Measurements from ENCODE around the gene PACSIN3.
"Not testable (repeated sequence)": the region's sequence is repeated elsewhere in the genome, so short reads cannot be mapped to it uniquely, and the experiment has no call there.

PACSIN3 gene

DNA sequence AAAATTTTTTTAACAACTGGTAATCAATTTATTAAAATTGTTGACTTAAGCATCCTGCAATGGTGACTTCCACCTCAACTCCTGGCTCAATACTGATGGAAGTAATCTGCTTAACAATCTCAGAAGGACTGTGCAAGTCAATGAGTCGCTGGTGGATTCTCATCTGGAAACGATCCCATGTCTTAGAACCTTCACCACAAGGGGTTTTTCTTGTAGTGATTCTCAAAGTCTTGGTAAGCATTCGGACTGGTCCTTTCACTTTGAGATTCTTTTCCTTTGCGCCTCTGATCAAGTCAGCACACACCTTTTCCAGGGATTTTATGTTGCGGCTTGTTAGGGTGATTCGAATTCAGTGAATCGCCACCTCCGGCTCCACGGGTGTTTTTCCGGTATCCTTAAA, 4.9 kb upstream of the PACSIN3 start:
- not testable (repeated sequence) for DNase-seq

DNA sequence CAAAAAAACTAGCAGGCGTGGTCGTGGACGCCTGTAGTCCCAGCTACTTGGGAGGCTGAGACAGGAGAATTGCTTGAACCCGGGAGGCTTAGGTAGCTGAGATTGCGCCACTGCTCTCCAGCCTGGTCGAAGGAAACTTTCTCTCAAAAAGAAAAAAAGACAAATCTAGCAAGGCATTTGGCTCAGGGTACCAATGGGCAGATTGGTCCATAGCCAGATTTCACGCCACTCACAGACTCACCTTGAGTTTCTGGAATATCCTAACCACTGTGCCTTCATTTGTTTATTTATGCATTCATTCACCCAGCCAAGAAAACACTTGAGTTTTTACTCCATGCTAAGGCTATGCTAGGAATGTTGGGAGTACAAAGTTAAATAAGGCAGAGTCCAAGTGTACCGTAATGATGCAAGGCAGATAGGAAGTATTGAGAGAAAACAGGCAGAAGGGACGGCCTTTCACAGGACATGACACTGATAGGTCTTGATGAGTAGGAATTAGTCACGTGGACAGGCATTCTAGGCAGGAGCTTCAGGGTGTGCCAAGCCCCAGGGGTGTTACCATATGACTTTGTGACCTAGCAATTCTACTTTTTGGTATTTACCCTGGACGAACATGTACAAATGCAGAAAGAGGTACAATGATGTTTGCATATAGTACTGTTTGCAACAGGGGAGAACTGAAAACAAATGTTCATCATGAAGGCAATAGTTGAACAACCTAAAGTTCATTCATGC, 3.0 kb upstream of the PACSIN3 start:
- no peak for DNase-seq

DNA sequence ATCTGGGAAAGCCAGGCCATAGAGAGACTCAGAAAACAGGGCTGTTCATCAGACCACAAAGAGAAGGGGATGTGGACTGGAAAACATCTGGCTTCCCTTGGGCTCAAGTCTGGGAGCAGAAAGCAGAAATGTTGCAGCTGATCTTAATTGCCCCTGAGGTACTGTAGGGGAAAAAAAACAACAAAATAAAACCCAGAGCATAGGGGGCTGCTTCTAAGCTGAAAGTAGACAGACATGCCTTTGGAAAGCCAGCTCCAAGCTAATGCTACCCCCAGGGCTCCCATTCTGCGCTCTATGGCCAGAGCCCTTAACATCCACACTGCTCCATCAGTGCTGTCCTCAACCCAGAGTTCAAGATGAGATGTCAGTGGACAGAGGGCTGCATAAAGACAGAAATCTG, 2.0 kb upstream of the PACSIN3 start:
- no peak for DNase-seq

DNA sequence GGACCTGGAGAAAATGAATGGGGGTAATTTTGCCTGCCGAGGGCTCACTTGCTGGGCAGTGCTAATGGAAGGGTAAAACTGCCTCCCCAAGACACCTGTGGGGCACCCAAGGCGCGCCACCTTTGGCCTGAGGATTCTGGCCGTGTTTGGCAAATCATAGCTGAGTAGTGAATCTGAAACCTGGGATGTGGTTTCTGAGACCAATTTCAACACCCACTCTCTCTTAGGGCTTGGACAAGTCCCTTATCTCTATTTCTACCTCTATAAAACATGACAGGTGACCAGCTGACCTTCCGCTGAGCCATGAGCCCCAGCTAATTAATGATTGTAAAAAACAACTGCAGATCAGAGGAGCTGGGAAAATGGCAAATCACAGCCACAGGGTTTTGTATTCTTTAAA, 1.5 kb upstream of the PACSIN3 start:
- DNase-seq = no peak

DNA sequence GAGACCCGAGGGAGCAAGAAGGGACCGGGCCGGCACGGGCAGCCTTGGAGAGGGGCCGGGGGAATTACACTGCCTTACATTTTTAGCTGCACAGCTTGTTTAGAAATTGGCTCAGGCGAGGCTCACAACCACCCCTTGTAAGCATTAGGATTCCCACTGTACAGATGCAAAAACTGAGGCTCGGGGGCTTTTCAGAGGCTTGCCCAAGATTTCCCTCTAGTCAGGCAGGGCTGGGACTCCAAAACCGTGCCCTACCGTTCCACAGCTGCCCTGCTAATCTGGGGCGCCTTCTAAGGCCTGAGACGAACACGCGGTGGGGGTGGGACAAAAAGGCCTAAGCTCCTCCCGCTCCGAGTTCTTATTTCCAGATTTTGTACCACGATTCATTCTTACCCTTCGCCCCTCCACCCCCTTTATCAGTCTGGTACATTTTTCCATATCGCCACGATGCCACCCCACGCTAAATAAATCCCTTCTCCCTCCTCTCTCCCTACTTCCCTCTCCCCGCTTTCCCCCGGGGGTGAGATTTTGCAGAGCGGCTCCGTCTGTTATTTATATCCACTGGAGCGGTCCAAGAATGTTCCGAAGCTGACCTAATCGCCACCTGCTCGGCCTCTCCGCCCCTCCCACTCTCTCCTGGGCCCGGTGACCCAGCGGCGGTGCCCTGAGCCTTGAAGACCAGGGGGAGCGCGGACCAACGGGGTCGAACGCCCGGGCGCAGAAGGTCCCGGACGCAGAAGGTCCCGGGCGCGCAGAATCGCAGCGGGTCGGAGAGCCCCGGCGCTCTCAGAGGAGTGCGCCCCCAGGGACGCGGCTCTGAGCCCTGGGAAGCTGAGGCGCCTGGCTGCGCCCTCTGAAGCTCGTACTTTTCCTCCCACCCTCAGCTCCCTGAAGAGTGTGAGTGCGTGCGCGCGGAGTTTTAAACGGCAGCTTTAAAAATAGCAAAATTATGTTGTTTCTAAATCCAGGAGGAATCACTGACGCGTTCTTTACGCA, 764 bp upstream of the PACSIN3 start:
- DNase-seq = peak; percentile 56 to 57

DNA sequence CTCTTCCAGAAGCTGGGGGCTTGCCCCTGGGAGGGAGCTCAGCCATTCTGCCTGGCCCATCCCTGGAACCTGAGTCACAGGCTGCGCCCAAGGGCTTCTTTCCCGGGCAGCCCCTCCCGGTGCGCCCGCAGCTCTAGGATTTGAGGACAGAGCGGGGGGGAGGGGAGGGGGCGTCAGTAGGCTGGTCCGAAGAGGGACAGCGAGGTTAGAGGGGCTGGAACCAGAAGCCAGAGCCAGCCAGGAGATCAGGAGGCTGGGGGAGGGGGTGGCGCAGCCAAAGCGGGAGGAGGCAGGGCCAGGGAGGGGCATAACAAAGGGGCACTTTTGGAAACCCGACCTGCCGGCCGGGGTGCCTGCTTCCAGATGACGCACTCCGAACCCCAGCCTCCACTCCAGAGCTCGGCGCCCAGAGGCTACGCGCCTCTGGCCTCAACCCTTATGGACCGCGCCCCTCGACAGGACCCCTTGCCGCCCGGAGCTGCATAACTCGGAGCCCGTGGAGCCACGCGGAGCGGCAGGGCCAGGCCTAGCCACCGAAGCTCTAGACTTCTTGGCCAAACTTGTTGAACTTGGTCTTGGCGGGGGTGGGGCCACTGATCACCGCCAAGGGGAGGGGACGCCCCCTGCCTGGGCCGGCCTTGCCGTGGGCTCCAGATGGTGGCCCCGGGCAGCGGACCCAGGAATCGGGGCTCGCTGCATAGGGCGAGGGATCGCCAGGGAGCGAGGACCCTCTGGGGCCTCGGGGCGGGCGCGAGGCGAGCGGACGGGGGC, 744 bp downstream of the PACSIN3 start:
- DNase-seq = no peak

DNA sequence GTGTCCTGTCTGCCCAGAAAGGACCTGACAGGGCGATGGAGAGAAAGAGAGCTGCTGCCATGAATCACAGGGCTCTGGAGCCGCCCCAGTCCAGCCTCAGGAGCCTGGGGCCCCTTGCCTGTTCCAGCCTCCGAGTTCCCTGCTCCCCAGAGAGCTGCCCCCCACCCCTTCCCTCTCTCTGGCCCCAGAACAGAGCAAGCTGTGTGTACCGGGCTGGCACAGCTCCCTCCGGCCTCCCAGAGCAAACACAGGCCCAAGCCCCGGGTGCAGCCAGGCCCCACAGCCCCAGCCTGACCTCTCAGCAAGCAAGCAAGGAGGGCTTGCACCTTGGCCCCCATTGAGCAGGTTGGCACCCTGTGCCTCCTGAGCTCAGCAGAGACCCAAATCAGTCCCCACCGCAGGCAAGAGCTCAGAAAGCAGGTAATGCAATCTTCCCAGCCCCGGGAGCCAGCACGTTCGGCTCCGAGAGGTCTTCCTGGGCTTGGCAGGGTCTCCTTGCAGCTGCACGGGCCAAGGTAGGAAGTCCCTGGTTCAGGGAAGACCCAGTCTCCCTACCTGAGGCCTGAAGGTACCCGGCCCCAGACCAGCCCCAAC, 1.4 kb downstream of the PACSIN3 start:
- DNase-seq = no peak

DNA sequence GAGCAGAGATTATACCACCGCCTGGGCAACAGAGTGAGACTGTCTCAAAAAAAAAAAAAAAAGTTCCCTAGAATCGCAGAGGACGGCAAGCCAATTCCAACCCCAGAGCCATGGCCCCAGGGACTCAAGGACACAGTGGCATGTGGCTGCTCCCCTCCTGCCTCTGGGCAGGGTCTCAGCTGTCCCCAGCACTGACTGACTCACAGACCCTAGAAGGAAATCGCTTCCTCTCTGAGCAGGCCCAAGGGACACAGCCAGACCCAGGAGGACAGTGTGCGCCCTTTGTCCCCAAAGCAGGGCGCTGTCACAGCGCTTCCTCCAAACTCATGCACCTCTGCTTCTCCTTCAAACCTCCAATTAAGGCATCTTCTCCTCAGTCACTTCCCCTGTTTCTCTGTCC, 2.3 kb downstream of the PACSIN3 start:
- no peak for DNase-seq

DNA sequence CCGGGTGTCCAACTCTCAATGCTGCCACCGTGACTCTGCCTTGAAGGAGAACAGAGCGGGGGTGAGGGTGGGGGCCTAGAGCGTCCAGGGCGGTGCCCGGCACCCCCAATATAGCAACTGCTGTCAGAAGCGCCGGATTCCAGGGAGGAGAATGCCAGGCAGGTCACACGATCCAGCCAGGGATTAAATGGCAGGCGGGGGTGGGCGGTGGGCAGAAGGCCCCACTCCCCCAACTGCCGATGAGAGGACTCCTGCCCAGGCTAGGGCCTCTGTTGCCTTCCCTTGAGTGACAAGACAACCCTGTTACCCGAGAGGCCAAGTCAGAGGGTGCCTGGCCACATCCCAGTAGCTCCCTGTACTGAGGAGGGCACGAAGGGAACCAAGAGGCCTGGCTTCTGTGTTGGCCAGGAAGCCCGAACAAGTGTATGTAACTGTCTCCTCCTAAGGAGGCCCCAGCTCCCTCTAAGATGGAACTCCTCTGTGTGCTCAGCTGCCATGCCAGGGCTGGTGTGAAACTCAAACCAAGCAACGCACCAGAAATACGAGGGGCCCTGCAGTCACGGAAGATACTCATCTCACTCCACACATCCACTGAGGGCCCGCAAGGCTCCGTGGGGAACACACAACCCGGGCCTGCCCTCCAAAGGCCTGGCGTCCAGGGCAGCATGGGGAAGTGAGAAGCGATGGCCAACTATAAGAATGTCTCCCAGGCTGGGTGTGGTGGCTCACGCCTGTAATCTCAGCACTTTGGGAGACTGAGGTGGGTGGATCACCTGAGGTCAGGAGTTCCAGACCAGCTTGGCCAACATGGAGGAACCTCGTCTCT, 3.0 kb downstream of the PACSIN3 start:
- no peak for DNase-seq

DNA sequence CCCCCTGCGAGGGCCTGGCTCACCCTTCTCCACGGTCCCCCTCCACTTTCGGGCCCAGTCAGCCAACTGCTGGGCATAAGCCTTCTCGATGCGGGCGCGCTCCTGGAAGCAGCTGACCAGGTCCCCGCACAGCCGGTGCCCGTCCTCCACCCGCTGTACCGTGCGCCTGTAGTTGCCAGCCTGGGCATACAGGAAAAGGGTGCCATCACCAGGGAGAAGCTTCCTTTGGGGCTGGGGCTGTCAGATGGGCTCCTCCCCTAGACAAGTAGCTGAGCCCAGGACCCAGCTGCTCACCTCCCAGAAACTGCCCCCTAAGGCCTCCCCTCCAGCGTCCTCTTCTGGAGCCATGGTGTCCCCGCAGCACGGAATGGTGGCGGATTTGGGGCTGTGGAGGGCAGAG, 3.9 kb downstream of the PACSIN3 start:
- DNase-seq = no peak

DNA sequence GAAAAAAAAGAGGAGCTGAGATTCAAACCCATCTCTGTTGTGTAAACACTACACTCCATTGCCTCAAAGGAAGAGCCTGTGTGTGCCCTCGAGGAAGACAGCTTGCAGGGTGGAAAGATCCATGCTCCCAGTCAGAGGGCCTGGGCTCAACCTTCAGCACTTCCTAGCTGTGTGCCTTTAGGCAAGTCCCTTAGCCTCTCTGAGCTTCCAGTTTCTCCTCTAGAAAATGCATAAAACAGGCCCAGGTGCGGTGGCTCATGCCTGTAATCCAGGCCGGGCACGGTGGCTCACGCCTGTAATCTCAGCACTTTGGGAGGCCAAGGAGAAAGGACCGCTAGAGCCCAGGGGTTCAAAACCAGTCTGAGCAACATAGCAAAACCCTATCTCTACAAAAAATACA, 5.0 kb downstream of the PACSIN3 start:
- no peak for DNase-seq

DNA sequence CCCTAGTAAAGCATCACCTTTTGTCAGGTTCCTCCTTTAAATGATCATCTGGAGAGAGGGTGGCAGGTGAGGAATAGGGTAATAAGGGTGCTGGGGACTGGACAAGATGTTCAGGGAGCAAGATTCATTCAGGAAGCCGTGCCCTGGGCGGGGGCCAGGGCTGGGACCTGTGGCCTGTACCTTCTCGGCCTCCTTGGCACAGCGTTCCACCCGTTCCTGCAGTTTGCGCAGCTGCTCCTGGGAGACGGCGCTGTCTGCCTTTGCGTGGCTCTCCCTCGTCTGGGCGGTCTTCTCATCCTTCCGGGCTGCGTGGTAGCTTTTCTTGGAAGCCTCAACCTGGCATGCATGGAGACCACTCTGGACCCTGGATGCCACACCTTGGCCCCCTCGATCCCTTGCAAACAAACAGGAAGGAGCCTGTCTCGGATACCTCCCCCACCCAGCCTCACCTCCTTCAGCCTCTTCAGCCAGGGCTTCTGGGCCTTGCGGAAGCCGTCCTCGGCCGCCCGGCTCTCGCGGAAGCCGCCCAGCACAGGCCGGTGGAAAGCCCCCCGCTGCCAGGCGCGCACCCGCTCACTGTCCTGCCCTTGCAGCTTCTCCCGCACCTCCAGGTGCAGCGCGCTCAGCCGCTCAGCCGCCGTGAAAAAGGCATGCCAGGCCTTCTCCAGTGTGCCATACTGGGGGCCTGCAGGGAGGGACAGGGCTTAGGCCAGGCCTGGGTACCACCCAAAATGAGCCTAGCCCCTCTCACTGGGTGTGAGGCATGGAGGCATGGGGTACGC, 6.0 kb downstream of the PACSIN3 start:
- DNase-seq = no peak

DNA sequence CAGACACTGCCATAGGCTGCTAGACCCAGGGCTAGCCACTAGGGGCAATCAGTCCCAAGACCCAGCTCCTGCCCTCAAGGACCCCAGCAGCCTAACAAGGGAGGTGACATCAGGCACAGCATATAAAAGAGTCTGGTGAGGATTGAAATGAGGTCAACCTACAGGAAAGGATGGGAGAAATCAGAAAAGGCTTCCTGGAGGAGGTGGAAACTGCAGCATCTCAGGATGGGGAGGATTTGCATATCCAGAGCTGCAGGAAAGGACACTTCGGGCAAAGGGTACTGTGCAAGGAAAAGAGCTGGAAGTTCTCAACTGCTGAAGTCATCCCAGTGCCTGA, 6.6 kb downstream of the PACSIN3 start:
- peak; percentile 28 to 37 for DNase-seq

DNA sequence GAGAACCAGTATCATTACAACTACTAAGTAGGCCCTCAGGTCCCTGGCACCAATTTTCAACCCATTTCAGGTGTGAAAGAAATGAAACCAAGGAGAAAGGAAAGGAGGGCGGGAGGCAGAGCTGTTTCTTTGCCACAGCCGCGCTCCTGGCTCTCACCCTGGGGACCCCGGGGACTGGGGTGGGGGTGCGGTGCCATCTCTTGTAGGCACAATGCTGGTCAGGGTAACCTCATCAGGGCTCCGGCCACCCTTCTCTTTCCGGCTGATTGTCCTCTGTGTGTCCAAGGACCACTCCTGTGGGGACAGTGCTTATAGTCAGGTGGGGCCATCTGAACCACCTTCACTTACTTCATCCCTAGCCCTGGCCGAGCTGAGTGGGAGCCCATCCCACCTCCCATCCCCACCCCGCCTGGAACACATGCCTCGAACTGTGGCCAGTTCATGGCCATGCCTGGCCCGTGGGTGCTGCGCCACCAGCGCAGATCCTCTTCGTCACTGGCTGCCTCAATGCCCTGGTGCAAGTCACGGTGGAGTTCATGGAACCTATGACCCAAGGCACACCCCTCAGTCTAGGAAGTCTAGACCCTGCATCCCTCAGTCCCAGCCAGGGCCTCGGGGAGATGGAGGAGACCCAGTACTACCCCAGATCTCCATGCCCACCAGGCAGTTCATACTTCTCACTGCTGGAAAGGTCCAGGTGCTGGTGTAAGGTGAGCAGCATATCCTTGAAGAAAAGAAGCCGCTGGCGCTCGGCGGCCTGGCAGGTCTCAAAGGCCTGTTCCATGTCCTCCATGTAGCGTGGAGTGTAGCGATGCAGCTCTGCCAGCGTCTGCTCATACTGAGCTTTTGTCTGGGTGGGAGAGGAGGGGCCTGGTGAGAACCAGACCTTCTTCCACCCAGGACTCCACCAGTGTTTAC, 7.2 kb downstream of the PACSIN3 start:
- DNase-seq = no peak

DNA sequence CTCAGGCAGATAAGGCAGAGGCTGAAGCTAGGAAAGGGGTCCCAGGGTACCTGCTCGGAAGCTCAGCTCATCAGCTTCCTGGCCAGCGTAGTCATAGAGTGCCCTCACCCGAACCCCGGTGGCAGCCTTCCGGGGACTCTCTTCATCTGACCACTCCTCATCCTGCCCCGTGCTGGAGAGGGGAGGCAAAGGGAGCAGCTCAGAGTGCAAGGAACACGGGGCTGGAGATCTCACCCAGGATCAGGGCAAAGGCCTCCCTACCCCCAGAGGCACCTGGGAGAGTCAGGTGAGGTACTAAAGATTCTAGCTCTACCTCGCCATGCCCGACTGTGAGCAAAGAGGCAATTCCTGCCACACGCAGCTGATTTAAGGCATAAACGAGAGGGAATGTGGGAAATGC, 7.9 kb downstream of the PACSIN3 start:
- DNase-seq = no peak

DNA sequence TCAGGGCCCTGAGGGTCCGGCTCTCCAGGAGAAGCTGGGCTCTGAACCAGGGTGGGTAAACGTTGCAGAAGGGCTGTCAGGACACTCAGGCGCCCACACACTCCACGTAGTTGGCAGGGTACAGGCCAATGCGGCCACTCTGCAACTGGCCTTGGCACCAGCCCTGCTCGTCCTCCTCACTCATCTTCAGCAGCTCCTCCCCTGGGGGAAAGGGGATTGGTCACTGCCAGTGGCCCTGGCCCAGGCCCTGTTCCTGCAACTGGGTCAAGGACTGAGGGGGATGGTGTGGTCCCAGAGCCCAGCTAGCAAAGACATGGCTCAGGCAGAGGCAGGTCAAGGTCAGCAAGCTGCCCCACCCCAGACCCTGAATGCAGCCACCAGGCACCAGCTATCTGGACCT, 8.4 kb downstream of the PACSIN3 start:
- DNase-seq = no peak

DNA sequence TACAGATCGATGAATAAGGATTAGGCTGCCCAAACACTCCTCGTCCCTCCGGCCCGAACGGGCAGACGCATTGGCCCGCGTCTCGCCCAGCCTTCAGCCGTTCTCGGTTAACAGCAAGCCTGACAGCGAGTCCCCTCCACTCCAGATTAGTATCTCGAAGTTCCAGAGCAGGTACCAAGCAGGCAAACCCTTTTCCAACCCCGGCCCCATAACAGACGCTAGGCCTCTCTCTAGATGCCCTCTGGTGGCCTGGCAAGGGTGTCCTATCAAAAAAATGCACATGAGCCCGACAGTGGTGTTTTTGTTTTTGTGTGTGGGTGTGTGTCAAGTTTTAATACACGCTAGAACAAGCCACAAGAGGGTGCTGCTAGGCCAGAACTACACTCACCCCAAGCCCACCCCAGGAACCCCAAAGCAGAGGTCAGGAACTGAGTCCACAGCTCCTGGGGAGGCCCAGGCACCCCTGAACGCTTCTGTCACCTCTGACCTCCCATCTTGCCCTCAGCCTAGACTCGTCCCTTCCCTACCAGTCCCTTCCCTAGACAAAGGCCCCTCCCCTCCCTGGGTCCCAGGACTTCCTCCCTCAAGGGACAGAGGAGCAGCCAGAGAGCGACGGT, 8.9 kb downstream of the PACSIN3 start:
- peak; percentile 72 to 78 for DNase-seq

DNA sequence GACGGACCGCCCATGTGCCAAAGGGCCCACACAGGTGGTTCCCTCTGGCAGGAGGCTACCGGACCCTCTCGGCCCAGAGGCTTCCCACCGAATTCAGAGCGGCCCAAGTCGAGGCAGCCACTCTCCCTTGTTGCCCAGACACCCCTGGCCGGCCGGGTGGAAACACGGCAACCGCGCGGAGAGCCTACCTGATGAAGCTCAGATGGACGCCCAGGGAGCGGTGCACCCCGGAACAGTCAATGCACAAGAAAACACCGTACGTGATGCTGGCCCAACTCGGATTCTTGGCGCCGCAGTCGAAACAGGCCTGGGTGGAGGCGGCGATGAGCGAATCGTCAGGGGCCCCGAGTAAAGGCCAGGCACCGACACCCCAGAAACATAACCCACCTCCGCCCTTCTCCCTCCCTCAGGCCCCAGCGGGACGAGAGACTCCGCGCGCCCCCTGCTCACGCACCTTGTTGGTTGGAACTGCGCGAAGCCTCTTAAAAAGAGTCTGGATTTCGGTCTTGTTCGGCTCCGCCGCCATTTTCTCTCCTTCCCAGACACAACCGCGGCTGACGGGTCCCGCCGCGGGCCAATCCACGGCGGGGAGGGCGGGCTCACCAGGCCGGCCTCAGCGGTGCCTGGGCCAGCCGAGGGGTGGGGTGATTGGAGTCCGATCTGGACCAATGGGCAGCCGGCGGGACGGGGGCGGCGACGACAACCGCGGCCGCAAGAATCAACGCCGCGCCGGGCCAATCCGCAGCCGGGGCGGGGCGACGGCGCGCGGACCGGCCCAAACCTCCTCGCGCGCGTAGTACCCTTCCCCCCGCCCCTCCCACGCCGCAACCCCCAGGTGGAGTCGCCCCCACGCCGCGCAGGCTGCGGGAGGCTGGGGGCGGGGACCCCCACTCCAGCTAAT, 9.7 kb downstream of the PACSIN3 start, which contains the start of gene ARFGAP2:
TSS of gene ARFGAP2 (minus strand) at position 552 of the 901 bp plus-strand sequence. CDS start at position 526, 26 bp downstream.
- peak; percentile 93 to 96 for DNase-seq
